ENCODE data around the gene PTPMT1.

DNA sequence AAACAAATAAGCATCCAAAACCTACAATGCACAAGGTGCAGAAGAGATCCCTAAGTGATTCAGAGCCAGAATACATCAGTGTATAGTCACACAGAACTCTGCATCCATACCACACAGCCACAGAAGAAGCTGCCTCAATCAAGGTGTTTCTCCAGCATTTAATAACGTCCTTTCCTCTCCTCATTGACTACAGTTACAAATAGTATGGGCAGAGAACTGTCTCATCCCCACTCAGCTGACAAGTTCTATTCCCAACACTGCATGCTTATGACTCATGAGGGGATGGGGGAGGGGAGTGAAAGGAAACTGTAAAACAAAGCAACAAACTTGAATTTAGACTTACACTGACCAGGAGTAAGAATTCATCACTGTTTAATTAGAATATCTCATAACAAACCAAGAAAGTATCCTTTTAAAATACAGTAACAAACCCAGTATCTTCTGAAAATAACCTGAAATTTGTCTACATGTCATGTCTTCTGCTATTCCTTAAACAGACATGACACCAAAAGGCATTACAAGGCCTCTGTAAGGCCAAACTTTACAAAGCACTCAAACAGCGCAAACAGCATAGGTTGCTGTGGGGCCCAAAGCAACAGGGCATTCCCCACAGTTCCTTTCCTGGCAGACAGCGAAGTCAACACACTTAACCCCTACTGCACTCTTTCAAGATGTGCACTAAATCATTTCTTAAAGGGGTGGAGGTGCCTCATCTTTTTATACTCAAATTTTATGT is 41.7 kb upstream of the PTPMT1 start:
- TF ChIP-seq, protein P1, sequence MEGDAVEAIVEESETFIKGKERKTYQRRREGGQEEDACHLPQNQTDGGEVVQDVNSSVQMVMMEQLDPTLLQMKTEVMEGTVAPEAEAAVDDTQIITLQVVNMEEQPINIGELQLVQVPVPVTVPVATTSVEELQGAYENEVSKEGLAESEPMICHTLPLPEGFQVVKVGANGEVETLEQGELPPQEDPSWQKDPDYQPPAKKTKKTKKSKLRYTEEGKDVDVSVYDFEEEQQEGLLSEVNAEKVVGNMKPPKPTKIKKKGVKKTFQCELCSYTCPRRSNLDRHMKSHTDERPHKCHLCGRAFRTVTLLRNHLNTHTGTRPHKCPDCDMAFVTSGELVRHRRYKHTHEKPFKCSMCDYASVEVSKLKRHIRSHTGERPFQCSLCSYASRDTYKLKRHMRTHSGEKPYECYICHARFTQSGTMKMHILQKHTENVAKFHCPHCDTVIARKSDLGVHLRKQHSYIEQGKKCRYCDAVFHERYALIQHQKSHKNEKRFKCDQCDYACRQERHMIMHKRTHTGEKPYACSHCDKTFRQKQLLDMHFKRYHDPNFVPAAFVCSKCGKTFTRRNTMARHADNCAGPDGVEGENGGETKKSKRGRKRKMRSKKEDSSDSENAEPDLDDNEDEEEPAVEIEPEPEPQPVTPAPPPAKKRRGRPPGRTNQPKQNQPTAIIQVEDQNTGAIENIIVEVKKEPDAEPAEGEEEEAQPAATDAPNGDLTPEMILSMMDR (IDR thresholded peaks at IDR 0.05; ENCODE audit: low read length) = no peak
- TF ChIP-seq EZH2 (optimal IDR thresholded peaks at IDR 0.05; ENCODE audit: low read depth, low read length) = no peak
- no peak for TF ChIP-seq EZH2phosphoT487 (IDR thresholded peaks at IDR 0.05; ENCODE audit: low read length)
